Measurements from ENCODE around the gene CWC25. TPM values are rescaled to one million over a fixed set of nuclear protein-coding genes. Genes with fewer than 3 reads are reported as not detected.

Gene CWC25
- total and polyA plus RNA-seq, 9 of the 15 experiments (the other 6 are each of a cell fraction or from before 2014, with no cell fraction given) = 16.5 to 27.4 (median 23.0) TPM

DNA sequence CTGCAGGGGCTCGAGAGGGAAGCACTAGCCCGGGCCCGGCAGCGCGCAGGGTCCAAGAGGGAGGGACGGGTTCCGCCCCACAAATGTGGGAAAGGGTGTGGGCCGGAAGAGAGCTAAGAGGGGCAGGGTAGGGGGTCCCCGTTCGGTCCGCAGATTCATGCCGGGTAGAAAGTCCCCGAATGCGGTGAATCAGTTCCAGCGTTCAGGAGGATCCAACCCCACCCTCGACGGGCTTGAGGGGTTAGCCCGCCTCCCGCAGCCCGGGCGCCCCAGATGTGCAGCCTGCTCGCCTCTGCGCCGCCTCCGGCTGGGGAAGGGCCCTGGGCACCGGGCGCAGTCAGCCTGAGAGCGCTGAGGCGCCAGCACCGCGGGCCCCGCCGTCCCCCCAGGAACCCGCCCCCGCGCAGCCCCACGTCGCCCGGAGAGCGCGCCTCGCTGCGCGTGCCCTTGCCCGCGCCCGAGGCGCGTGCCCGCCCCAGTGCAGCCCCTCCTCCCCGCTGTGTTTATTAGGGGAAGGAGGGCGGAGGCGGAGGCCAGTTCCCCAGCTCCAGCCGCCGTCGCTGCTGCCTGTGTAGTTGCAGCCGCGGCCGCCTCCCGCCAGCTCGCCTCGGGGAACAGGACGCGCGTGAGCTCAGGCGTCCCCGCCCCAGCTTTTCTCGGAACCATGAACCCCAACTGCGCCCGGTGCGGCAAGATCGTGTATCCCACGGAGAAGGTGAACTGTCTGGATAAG is 44.6 kb upstream of the CWC25 start, which contains the start of gene LASP1 (continued):
- TF ChIP-seq, protein P1, sequence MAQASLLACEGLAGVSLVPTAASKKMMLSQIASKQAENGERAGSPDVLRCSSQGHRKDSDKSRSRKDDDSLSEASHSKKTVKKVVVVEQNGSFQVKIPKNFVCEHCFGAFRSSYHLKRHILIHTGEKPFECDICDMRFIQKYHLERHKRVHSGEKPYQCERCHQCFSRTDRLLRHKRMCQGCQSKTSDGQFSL (CRISPR knock-in tag; IDR thresholded peaks at IDR 0.05) = no peak
- TF ChIP-seq, protein P1 (tag; IDR thresholded peaks at IDR 0.05) = peak in 1 of 2 experiments; percentile 35; a peak in 1 of 4 replicates
- peak; percentile 54; the same call in 1 of the 2 replicates for TF ChIP-seq FOXJ2 (tag; IDR thresholded peaks at IDR 0.05)
- peak; percentile 74; the same call in 1 of the 2 replicates for TF ChIP-seq RB1 (IDR thresholded peaks at IDR 0.05; ENCODE audit: low read depth)
- TF ChIP-seq JUNB (CRISPR knock-in tag; conservative IDR thresholded peaks at IDR 0.05) = 0 out of 2 replicates have a peak, but pooled peaks have one; percentile 27
- TF ChIP-seq, protein P2, sequence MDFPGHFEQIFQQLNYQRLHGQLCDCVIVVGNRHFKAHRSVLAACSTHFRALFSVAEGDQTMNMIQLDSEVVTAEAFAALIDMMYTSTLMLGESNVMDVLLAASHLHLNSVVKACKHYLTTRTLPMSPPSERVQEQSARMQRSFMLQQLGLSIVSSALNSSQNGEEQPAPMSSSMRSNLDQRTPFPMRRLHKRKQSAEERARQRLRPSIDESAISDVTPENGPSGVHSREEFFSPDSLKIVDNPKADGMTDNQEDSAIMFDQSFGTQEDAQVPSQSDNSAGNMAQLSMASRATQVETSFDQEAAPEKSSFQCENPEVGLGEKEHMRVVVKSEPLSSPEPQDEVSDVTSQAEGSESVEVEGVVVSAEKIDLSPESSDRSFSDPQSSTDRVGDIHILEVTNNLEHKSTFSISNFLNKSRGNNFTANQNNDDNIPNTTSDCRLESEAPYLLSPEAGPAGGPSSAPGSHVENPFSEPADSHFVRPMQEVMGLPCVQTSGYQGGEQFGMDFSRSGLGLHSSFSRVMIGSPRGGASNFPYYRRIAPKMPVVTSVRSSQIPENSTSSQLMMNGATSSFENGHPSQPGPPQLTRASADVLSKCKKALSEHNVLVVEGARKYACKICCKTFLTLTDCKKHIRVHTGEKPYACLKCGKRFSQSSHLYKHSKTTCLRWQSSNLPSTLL (IDR thresholded peaks at IDR 0.05) = peak; percentile 91
- TF ChIP-seq, protein P3, sequence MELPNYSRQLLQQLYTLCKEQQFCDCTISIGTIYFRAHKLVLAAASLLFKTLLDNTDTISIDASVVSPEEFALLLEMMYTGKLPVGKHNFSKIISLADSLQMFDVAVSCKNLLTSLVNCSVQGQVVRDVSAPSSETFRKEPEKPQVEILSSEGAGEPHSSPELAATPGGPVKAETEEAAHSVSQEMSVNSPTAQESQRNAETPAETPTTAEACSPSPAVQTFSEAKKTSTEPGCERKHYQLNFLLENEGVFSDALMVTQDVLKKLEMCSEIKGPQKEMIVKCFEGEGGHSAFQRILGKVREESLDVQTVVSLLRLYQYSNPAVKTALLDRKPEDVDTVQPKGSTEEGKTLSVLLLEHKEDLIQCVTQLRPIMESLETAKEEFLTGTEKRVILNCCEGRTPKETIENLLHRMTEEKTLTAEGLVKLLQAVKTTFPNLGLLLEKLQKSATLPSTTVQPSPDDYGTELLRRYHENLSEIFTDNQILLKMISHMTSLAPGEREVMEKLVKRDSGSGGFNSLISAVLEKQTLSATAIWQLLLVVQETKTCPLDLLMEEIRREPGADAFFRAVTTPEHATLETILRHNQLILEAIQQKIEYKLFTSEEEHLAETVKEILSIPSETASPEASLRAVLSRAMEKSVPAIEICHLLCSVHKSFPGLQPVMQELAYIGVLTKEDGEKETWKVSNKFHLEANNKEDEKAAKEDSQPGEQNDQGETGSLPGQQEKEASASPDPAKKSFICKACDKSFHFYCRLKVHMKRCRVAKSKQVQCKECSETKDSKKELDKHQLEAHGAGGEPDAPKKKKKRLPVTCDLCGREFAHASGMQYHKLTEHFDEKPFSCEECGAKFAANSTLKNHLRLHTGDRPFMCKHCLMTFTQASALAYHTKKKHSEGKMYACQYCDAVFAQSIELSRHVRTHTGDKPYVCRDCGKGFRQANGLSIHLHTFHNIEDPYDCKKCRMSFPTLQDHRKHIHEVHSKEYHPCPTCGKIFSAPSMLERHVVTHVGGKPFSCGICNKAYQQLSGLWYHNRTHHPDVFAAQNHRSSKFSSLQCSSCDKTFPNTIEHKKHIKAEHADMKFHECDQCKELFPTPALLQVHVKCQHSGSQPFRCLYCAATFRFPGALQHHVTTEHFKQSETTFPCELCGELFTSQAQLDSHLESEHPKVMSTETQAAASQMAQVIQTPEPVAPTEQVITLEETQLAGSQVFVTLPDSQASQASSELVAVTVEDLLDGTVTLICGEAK (IDR thresholded peaks at IDR 0.05) = peak; percentile 49
- TF ChIP-seq, protein P3 (CRISPR knock-in tag; IDR thresholded peaks at IDR 0.05) = no peak
- TF ChIP-seq, protein P4, sequence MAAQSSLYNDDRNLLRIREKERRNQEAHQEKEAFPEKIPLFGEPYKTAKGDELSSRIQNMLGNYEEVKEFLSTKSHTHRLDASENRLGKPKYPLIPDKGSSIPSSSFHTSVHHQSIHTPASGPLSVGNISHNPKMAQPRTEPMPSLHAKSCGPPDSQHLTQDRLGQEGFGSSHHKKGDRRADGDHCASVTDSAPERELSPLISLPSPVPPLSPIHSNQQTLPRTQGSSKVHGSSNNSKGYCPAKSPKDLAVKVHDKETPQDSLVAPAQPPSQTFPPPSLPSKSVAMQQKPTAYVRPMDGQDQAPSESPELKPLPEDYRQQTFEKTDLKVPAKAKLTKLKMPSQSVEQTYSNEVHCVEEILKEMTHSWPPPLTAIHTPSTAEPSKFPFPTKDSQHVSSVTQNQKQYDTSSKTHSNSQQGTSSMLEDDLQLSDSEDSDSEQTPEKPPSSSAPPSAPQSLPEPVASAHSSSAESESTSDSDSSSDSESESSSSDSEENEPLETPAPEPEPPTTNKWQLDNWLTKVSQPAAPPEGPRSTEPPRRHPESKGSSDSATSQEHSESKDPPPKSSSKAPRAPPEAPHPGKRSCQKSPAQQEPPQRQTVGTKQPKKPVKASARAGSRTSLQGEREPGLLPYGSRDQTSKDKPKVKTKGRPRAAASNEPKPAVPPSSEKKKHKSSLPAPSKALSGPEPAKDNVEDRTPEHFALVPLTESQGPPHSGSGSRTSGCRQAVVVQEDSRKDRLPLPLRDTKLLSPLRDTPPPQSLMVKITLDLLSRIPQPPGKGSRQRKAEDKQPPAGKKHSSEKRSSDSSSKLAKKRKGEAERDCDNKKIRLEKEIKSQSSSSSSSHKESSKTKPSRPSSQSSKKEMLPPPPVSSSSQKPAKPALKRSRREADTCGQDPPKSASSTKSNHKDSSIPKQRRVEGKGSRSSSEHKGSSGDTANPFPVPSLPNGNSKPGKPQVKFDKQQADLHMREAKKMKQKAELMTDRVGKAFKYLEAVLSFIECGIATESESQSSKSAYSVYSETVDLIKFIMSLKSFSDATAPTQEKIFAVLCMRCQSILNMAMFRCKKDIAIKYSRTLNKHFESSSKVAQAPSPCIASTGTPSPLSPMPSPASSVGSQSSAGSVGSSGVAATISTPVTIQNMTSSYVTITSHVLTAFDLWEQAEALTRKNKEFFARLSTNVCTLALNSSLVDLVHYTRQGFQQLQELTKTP (IDR thresholded peaks at IDR 0.05; ENCODE audit: low read depth in 1 of 2, partially characterized antibody in 2 of 2) = peak in 1 of 2 experiments; percentile 19
- TF ChIP-seq HIVEP1 (CRISPR knock-in tag; IDR thresholded peaks at IDR 0.05) = no peak

All from K562 (cell line).